ENCODE results near the gene FBXO38.

DNA sequence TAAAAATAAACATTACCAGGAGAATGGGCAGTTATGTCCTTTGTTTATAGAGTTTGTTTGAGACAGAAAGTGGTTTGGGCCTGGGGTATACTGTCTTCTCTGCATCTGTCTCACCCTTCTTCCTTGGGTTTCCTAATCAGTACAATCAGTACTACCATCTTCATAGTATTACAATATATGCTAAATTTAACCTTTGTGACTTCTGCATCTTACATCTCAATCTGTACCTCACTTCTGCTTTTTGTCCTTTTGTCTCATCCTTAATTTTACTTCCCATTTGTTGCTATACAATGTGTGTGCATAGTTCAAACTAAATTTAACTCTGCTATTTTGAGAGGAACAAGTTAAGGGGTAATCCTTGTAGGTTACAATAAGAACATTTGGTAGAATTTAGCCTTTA is 19.6 kb downstream of the FBXO38 start:
- no peak for TF ChIP-seq POLR2AphosphoS5 (IDR thresholded peaks at IDR 0.05)
- no peak for TF ChIP-seq CTCF (IDR thresholded peaks at IDR 0.05)
- TF ChIP-seq POLR2A (IDR thresholded peaks at IDR 0.05) = no peak
- peak in 1 of 4 donors; percentile 54 for TF ChIP-seq EP300 (IDR thresholded peaks at IDR 0.05)
